Measurements from ENCODE around the gene SPATA16. TPM values are rescaled to one million over a fixed set of nuclear protein-coding genes. Genes with fewer than 3 reads are reported as not detected.
"Not testable (repeated sequence)": the region's sequence is repeated elsewhere in the genome, so short reads cannot be mapped to it uniquely, and the experiment has no call there.

The SPATA16 gene
- total RNA-seq, 4 donors from 2014 or later: not detected

- TF ChIP-seq, protein P1, sequence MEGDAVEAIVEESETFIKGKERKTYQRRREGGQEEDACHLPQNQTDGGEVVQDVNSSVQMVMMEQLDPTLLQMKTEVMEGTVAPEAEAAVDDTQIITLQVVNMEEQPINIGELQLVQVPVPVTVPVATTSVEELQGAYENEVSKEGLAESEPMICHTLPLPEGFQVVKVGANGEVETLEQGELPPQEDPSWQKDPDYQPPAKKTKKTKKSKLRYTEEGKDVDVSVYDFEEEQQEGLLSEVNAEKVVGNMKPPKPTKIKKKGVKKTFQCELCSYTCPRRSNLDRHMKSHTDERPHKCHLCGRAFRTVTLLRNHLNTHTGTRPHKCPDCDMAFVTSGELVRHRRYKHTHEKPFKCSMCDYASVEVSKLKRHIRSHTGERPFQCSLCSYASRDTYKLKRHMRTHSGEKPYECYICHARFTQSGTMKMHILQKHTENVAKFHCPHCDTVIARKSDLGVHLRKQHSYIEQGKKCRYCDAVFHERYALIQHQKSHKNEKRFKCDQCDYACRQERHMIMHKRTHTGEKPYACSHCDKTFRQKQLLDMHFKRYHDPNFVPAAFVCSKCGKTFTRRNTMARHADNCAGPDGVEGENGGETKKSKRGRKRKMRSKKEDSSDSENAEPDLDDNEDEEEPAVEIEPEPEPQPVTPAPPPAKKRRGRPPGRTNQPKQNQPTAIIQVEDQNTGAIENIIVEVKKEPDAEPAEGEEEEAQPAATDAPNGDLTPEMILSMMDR (IDR thresholded peaks at IDR 0.05): no peak
- TF ChIP-seq POLR2A (IDR thresholded peaks at IDR 0.05) (no peak), POLR2AphosphoS5 (IDR thresholded peaks at IDR 0.05) (no peak), EP300 (IDR thresholded peaks at IDR 0.05) (no peak)
- Histone ChIP-seq H3K36me3 (no peaks in the 10 kb centered on the region), H3K27ac (no peak overlapping the region), H3K4me3 (no peak overlapping the region), H3K9me3 (no peaks in the 10 kb centered on the region), H3K4me1 (no peaks in the 10 kb centered on the region), H3K27me3 (no peaks in the 10 kb centered on the region)
- 91% methylated on average over 1 of the region's 1 CpG for WGBS
- DNase-seq (ENCODE audit: low spot score in 2 of 2): no peak
Measured at GRCh38 chr3:172972067-172972466, 169.0 kb downstream of the SPATA16 start.

- no peak for DNase-seq (ENCODE audit: low spot score in 2 of 2)
- TF ChIP-seq EP300 (IDR thresholded peaks at IDR 0.05): no peak
- no peak for TF ChIP-seq POLR2A (IDR thresholded peaks at IDR 0.05)
- TF ChIP-seq, protein P1 (IDR thresholded peaks at IDR 0.05): no peak
- no peak for TF ChIP-seq POLR2AphosphoS5 (IDR thresholded peaks at IDR 0.05)
- 63% methylated on average over 2 of the region's 2 CpGs for WGBS
Measured at GRCh38 chr3:172968646-172969045, 172.4 kb downstream of the SPATA16 start.

GRCh38 chr3:172965256-172965655 lies 175.8 kb downstream of the SPATA16 start:
- WGBS: 80% methylated on average over 2 of the region's 2 CpGs
- Histone ChIP-seq H3K36me3 (no peaks in the 10 kb centered on the region), H3K4me3 (no peak overlapping the region), H3K4me1 (no peaks in the 10 kb centered on the region), H3K27me3 (no peaks in the 10 kb centered on the region), H3K27ac (no peak overlapping the region), H3K9me3 (no peaks in the 10 kb centered on the region)
- TF ChIP-seq POLR2A (IDR thresholded peaks at IDR 0.05) (no peak), POLR2AphosphoS5 (IDR thresholded peaks at IDR 0.05) (no peak), EP300 (IDR thresholded peaks at IDR 0.05) (no peak)
- TF ChIP-seq, protein P1 (IDR thresholded peaks at IDR 0.05): no peak
- DNase-seq (ENCODE audit: low spot score in 2 of 2): no peak

More at GRCh38 chr3:172968646-172969045, 172.4 kb downstream of the SPATA16 start:
- Histone ChIP-seq H3K4me1 (no peaks in the 10 kb centered on the region), H3K36me3 (no peaks in the 10 kb centered on the region), H3K4me3 (no peak overlapping the region), H3K9me3 (no peaks in the 10 kb centered on the region), H3K27me3 (no peaks in the 10 kb centered on the region), H3K27ac (no peak overlapping the region)

DNA sequence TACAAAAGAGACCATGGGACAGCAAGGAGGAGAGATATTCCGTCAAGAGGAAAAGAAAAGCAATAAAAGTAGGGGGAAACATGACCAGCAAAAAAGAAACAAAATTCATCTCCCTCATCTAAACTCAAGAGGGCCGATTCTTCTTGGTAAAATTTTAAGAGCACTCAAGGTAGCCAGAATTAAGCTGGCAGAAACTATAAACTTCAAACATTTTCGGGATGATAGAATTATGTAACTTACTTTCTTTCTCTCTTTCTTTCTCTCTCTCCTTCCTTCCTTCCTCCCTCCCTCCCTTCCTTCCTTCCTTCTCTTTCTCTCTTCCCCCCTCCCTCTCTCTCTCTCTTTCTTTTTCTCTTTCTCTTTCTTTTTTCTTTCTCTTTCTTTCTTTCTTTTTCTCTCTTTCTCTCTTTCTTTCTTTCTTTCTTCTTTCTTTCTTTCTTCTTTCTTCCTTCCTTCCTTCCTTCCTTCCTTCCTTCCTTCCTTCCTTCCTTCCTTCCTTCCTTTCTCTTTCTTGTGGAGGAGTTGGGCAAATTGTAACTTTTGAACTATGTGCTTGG lies 180.3 kb downstream of the SPATA16 start:
- WGBS: 77% methylated on average over 3 of the region's 3 CpGs
- not testable (repeated sequence) for DNase-seq (ENCODE audit: low spot score in 2 of 2); H3K4me3 ChIP-seq; H3K4me1 ChIP-seq; H3K27ac ChIP-seq; H3K27me3 ChIP-seq; H3K9me3 ChIP-seq; H3K36me3 ChIP-seq

DNA sequence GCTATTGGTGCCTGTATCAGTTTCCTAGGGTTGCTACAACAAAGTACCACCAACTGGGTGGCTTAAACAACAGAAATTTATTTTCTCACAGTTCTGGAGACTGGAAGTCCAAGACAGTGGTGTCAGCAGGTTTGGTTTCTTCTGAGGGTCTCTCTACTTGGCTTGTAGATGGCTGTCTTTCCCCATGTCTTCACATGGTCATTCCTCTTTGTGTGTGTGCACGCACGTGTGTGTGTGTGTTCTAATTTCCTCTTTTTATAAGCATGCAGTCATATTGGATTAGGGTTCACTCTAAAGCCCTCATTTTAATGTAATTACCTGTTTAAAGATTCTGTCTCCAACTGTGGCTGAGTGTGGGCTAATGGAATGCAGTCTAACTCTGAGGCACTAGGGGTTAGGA lies 182.5 kb downstream of the SPATA16 start:
- no peak overlapping the region for H3K27ac ChIP-seq
- no peaks in the 10 kb centered on the region for H3K4me1 ChIP-seq
- WGBS: 69% methylated on average over 2 of the region's 2 CpGs
- no peaks in the 10 kb centered on the region for H3K27me3 ChIP-seq
- no peaks in the 10 kb centered on the region for H3K36me3 ChIP-seq
- TF ChIP-seq POLR2AphosphoS5 (IDR thresholded peaks at IDR 0.05): no peak
- TF ChIP-seq, protein P1 (IDR thresholded peaks at IDR 0.05): no peak
- no peak for TF ChIP-seq EP300 (IDR thresholded peaks at IDR 0.05)
- no peak for TF ChIP-seq POLR2A (IDR thresholded peaks at IDR 0.05)
- no peaks in the 10 kb centered on the region for H3K9me3 ChIP-seq
- no peak overlapping the region for H3K4me3 ChIP-seq
- no peak for DNase-seq (ENCODE audit: low spot score in 2 of 2)

- Histone ChIP-seq H3K36me3 (no peaks in the 10 kb centered on the region), H3K4me3 (no peak overlapping the region), H3K27ac (no peak overlapping the region), H3K27me3 (no peaks in the 10 kb centered on the region), H3K9me3 (no peaks in the 10 kb centered on the region), H3K4me1 (no peaks in the 10 kb centered on the region)
- no peak for DNase-seq (ENCODE audit: low spot score in 2 of 2)
- TF ChIP-seq, protein P1 (IDR thresholded peaks at IDR 0.05): no peak
- TF ChIP-seq EP300 (IDR thresholded peaks at IDR 0.05) (no peak), POLR2A (IDR thresholded peaks at IDR 0.05) (no peak), POLR2AphosphoS5 (IDR thresholded peaks at IDR 0.05) (no peak)
- WGBS: 63% methylated on average over 2 of the region's 2 CpGs
Measured at GRCh38 chr3:172953571-172953970, 187.5 kb downstream of the SPATA16 start.

Measured in suprapubic skin (tissue), 4 donors.